Spleen (tissue), 7 donors: Measurements from ENCODE around the gene ANKRD42.

Source experiments
- POLR2A ChIP-seq, 3 donors: fragments of 450-650 bp; IDR thresholded peaks; one replicate each; pipeline ENCODE4 v1.5.1; 2017; ENCODE audit warnings: antibody characterized with exemption in 3 of 3, mild to moderate bottlenecking in 1 of 3
- POLR2AphosphoS5 ChIP-seq, 3 donors: sonication (generic); formaldehyde crosslinking; IDR thresholded peaks; one replicate each; pipeline ENCODE4 v1.5.1; 2017; ENCODE audit warnings: antibody characterized with exemption in 3 of 3
- TF ChIP-seq, protein P1 (sequence below), 11 experiments: fragments of 200-600 bp in 7 of 11; fragments of 450-650 bp in 4 of 11; sonication (generic) in 4 of 11; IDR thresholded peaks in 8 of 11; conservative IDR thresholded peaks in 3 of 11; 1 replicate in 7 of 11; 2 replicates in 4 of 11; pipeline versions ENCODE4 v1.4.0 to v1.8.0; 2016 to 2021; ENCODE audit warnings: antibody characterized with exemption in 11 of 11, inconsistent platforms in 4 of 11, mild to moderate bottlenecking in 1 of 11
- donor health status: DM: no; HTN: no; CAD: no; lungs with moderate emphysema.
- donor health status: DM: no; HTN: no; CAD: no.
- donor health status: DM: no; HTN: no; CAD: no.

DNA sequence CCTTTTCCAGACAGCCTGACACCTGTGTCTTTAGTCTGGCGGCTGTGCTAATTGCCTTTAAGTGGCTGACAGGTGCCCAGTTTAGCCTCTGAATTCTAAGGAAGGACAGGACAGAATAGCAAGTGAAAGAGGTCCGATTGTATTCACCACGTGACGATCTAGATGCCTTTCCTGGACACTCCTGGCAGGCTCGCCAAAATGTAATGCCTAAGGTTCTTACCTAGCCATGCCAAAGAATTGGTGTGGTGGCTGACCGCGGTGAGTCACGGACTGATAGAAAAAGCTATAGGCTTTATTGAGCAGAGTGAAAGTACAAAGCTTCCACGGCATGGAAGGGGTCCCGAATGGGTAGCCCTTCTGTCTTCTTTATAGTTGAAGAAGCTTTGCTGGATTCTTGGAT, 26.7 kb downstream of the ANKRD42 start:
- TF ChIP-seq, protein P1, sequence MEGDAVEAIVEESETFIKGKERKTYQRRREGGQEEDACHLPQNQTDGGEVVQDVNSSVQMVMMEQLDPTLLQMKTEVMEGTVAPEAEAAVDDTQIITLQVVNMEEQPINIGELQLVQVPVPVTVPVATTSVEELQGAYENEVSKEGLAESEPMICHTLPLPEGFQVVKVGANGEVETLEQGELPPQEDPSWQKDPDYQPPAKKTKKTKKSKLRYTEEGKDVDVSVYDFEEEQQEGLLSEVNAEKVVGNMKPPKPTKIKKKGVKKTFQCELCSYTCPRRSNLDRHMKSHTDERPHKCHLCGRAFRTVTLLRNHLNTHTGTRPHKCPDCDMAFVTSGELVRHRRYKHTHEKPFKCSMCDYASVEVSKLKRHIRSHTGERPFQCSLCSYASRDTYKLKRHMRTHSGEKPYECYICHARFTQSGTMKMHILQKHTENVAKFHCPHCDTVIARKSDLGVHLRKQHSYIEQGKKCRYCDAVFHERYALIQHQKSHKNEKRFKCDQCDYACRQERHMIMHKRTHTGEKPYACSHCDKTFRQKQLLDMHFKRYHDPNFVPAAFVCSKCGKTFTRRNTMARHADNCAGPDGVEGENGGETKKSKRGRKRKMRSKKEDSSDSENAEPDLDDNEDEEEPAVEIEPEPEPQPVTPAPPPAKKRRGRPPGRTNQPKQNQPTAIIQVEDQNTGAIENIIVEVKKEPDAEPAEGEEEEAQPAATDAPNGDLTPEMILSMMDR (IDR thresholded peaks at IDR 0.05 in 8 of 11, conservative IDR thresholded peaks at IDR 0.05 in 3 of 11): no peak
- TF ChIP-seq POLR2A (IDR thresholded peaks at IDR 0.05) (no peak), POLR2AphosphoS5 (IDR thresholded peaks at IDR 0.05) (no peak)
